Stomach smooth muscle (tissue), 2 donors: Measurements from ENCODE around the gene SLC6A3.
"Not testable (repeated sequence)": the region's sequence is repeated elsewhere in the genome, so short reads cannot be mapped to it uniquely, and the experiment has no call there.

Source experiments
- H3K27ac ChIP-seq: one replicate; pipeline ENCODE4 v1.7.0; 2013; ENCODE audit warnings: mild to moderate bottlenecking, low read length, inconsistent platforms
- H3K27me3 ChIP-seq, 2 donors: one replicate each; pipeline ENCODE4 v1.7.0; 2013; ENCODE audit warnings: low read length in 2 of 2; ENCODE audit not compliant: insufficient read depth in 2 of 2, control insufficient read depth in 1 of 2
- H3K36me3 ChIP-seq, 2 donors: one replicate each; pipeline ENCODE4 v1.7.0; 2013; ENCODE audit warnings: low read length in 2 of 2; ENCODE audit not compliant: control insufficient read depth in 2 of 2, insufficient read depth in 2 of 2
- H3K4me1 ChIP-seq: one replicate; pipeline ENCODE4 v1.7.0; 2013; ENCODE audit warnings: low read length; ENCODE audit not compliant: control insufficient read depth, insufficient read depth
- H3K4me3 ChIP-seq, 2 donors: one replicate each; pipeline ENCODE4 v1.7.0; 2013; ENCODE audit warnings: low read length in 2 of 2
- H3K9ac ChIP-seq, 2 donors: one replicate each; pipeline ENCODE4 v1.7.0; 2013; ENCODE audit warnings: low read length in 2 of 2, mild to moderate bottlenecking in 1 of 2
- H3K9me3 ChIP-seq, 2 donors: one replicate each; pipeline ENCODE4 v1.7.0; 2013; ENCODE audit warnings: low read length in 2 of 2; ENCODE audit not compliant: control insufficient read depth in 2 of 2
- donor health status: healthy.
- donor health status: Pancreatic carcinoma.

Gene SLC6A3

GRCh38 chr5:1378866-1379659 is 66.2 kb downstream of the SLC6A3 start:
- H3K9ac ChIP-seq, result no peak overlapping the region
- H3K27me3 ChIP-seq, result peaks cover 13 to 25% of the 10 kb centered on the region in 2 donors
- no peak overlapping the region for H3K4me3 ChIP-seq
- no peak overlapping the region for H3K27ac ChIP-seq
- no peaks in the 10 kb centered on the region for H3K9me3 ChIP-seq
- peaks cover 6% of the 10 kb centered on the region for H3K4me1 ChIP-seq
- H3K36me3 ChIP-seq, result no peaks in the 10 kb centered on the region

- Histone ChIP-seq H3K4me3 (no peak overlapping the region), H3K27me3 (peaks cover 13 to 25% of the 10 kb centered on the region in 2 donors), H3K36me3 (no peaks in the 10 kb centered on the region), H3K9ac (no peak overlapping the region), H3K27ac (no peak overlapping the region), H3K9me3 (no peaks in the 10 kb centered on the region), H3K4me1 (peaks cover 6% of the 10 kb centered on the region)
Measured at GRCh38 chr5:1378096-1378495, 67.1 kb downstream of the SLC6A3 start.

DNA sequence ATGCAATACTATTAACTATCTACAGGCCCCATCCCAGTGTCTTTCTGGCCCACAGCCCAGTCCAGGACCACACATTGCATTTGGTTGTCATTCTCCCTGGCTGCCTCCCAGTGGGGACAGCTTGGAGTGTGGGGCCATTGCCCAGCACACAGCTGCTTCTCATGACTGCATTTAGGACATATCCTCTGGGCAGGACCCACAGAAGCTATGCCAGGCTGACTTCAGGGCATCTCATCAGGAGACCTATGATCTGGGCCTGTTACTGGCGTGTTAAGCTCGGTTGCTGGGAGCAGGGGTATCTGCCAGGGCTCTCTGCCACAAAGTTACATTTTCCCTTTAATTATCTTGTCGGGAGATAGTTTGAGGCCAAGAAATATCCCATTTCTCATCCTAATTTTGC is 68.3 kb downstream of the SLC6A3 start:
- H3K27ac ChIP-seq, result no peak overlapping the region
- no peak overlapping the region for H3K4me3 ChIP-seq
- no peak overlapping the region for H3K9ac ChIP-seq
- peaks cover 13 to 25% of the 10 kb centered on the region in 2 donors for H3K27me3 ChIP-seq
- H3K36me3 ChIP-seq, result no peaks in the 10 kb centered on the region
- no peaks in the 10 kb centered on the region for H3K9me3 ChIP-seq
- H3K4me1 ChIP-seq, result peaks cover 6% of the 10 kb centered on the region

- H3K4me3 ChIP-seq, result no peak overlapping the region
- H3K9ac ChIP-seq, result no peak overlapping the region
- peaks cover 6% of the 10 kb centered on the region for H3K4me1 ChIP-seq
- H3K9me3 ChIP-seq, result no peaks in the 10 kb centered on the region
- H3K36me3 ChIP-seq, result no peaks in the 10 kb centered on the region
- peaks cover 13 to 19% of the 10 kb centered on the region in 2 donors for H3K27me3 ChIP-seq
- no peak overlapping the region for H3K27ac ChIP-seq
Measured at GRCh38 chr5:1375871-1376810, 69.1 kb downstream of the SLC6A3 start.

GRCh38 chr5:1374679-1375055 is 70.6 kb downstream of the SLC6A3 start:
- no peak overlapping the region for H3K4me3 ChIP-seq
- H3K9ac ChIP-seq, result no peak overlapping the region
- H3K9me3 ChIP-seq, result no peaks in the 10 kb centered on the region
- no peaks in the 10 kb centered on the region for H3K4me1 ChIP-seq
- H3K27me3 ChIP-seq, result peaks cover 4 to 14% of the 10 kb centered on the region in 2 donors
- no peak overlapping the region for H3K27ac ChIP-seq
- no peaks in the 10 kb centered on the region for H3K36me3 ChIP-seq

DNA sequence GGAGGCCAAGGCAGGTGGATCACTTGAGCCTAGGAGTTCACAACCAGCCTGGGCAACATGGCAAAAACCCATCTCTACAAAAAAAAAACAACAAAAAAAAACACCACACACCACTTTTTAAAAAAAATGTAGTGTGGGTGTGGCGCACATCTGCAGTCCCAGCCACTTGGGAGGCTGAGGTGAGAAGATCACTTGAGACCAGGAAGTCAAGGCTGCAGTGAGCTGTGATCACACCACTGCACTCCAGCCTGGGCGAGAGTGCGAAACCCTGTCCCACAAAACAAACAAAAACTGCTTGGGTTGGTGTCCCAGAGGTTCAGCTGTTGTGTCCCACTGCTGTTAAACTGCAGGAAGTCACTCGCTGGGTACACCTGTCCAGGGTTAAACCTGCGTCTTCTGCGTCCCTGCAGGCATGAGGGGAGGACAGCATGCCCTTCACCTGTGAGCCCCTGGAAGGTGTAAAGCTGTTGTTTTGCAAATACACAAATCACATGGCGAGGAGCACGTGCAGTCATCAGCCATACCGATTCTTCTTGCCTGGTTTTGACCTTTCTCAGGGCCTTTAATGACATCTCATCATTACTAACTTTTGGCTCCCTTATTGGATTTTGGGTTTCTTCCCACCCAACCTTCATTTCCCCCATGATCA is 71.1 kb downstream of the SLC6A3 start:
- Histone ChIP-seq H3K27me3 (peaks cover 3 to 9% of the 10 kb centered on the region in 2 donors), H3K27ac (no peak overlapping the region), H3K9me3 (no peaks in the 10 kb centered on the region)

GRCh38 chr5:1371972-1372342 is 73.3 kb downstream of the SLC6A3 start:
- not testable (repeated sequence) for H3K36me3 ChIP-seq, H3K9me3 ChIP-seq, H3K27ac ChIP-seq, H3K9ac ChIP-seq, H3K27me3 ChIP-seq, H3K4me1 ChIP-seq, H3K4me3 ChIP-seq

More for the DNA sequence above, 71.1 kb downstream of the SLC6A3 start:
- Histone ChIP-seq H3K4me3 (no peak overlapping the region), H3K36me3 (no peaks in the 10 kb centered on the region), H3K9ac (no peak overlapping the region), H3K4me1 (no peaks in the 10 kb centered on the region)

DNA sequence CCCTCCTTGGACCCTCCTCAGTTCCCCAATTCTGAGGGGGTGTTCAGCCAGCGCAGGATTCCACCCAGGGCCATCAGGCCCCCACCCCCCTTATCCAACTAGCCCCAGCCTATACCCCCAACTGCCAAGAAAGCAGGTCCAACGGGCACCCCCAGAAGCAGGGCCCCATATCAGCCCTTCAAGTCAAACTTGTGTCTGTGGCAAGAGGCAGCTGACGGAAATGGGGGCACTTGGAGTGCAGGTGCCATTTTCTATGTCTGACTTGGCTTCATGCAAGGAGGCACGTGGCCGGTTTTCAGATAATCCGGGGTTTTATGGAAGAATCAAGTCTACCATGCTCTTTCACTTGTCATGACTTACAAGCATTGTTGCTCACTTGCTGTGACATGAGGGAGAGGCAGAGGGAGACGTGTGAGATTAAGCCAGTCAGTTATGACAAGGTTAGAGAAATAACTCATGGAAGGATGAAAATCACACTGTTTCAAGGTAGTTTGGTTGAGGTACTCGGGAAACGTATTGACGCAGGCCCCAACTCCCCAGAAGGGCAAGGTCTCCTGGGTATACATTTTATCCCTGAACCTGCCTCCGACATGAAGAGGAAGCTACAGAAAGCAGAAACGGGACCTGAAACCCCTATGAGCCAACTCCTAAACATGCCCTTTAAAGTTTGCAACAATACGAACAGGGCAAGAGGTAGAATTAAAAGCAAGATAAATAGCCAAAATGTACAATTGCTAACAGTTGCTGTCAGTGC is 73.8 kb downstream of the SLC6A3 start:
- no peaks in the 10 kb centered on the region for H3K36me3 ChIP-seq
- H3K27me3 ChIP-seq, result peaks cover 0 to 7% of the 10 kb centered on the region in 2 donors
- no peak overlapping the region for H3K27ac ChIP-seq
- H3K4me1 ChIP-seq, result no peaks in the 10 kb centered on the region
- H3K4me3 ChIP-seq, result no peak overlapping the region
- H3K9me3 ChIP-seq, result no peaks in the 10 kb centered on the region
- no peak overlapping the region for H3K9ac ChIP-seq

GRCh38 chr5:1370006-1370405 is 75.2 kb downstream of the SLC6A3 start:
- H3K4me3 ChIP-seq, result no peak overlapping the region
- no peaks in the 10 kb centered on the region for H3K36me3 ChIP-seq
- H3K9me3 ChIP-seq, result no peaks in the 10 kb centered on the region
- no peak overlapping the region for H3K27ac ChIP-seq
- no peak overlapping the region for H3K9ac ChIP-seq
- no peaks in the 10 kb centered on the region for H3K4me1 ChIP-seq
- peaks cover 0 to 3% of the 10 kb centered on the region in 2 donors for H3K27me3 ChIP-seq

- H3K36me3 ChIP-seq, result no peaks in the 10 kb centered on the region
- peaks cover 2 to 6% of the 10 kb centered on the region in 2 donors for H3K27me3 ChIP-seq
- H3K27ac ChIP-seq, result no peak overlapping the region
- no peaks in the 10 kb centered on the region for H3K4me1 ChIP-seq
- H3K4me3 ChIP-seq, result no peak overlapping the region
- H3K9ac ChIP-seq, result no peak overlapping the region
- no peaks in the 10 kb centered on the region for H3K9me3 ChIP-seq
Measured at GRCh38 chr5:1368756-1369155, 76.5 kb downstream of the SLC6A3 start.
